ENCODE measurements around the gene ERBIN. TPM values are rescaled to one million over a fixed set of nuclear protein-coding genes. Genes with fewer than 3 reads are reported as not detected.
A peak's percentile ranks its signal among the peaks of the same experiment; 100 is the strongest.

ERBIN gene
- total RNA-seq, 1 donor from 2014 or later: 38.0 TPM

DNA sequence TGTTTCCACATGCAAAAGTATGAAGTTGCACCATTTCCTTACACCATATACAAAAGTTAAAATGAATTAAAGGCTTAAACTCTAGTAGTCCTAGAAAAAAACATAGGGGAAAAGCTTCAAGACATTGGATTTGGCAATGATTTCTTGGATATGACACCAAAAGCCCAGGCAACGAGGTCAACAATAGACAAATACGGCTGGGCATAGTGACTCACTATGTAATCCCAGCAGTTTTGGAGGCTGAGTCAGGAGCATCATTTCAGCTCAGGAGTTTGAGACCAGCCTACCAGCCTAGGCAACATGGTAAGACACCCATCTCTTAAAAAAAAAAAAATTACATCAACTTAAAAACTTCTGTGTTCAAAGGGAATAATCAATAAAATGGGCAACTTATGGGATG lies 186.8 kb downstream of the ERBIN start:
- peaks cover 44% of the 10 kb centered on the region for H3K9me3 ChIP-seq (replicated peaks)

DNA sequence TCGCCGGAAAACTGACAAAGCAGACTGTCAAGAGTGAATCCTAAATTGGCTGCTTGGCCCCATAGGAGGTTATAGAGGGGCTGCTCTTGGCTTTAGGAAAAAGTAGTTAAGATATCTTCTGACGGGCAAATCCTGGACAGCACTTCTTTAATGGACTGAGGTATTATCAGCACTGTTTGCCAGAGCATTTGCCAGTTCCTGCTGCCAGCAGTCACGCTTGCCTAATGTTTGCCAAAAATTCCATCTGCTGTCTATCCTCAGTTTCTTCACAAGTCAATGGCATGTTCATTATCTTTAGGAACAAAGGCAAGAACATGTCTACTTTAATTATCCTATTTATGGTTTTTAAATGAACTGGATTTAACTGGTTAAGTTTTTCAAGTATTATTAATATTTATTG lies 191.9 kb downstream of the ERBIN start:
- H3K9me3 ChIP-seq (replicated peaks): peaks cover 7% of the 10 kb centered on the region
- TF ChIP-seq, protein P1, sequence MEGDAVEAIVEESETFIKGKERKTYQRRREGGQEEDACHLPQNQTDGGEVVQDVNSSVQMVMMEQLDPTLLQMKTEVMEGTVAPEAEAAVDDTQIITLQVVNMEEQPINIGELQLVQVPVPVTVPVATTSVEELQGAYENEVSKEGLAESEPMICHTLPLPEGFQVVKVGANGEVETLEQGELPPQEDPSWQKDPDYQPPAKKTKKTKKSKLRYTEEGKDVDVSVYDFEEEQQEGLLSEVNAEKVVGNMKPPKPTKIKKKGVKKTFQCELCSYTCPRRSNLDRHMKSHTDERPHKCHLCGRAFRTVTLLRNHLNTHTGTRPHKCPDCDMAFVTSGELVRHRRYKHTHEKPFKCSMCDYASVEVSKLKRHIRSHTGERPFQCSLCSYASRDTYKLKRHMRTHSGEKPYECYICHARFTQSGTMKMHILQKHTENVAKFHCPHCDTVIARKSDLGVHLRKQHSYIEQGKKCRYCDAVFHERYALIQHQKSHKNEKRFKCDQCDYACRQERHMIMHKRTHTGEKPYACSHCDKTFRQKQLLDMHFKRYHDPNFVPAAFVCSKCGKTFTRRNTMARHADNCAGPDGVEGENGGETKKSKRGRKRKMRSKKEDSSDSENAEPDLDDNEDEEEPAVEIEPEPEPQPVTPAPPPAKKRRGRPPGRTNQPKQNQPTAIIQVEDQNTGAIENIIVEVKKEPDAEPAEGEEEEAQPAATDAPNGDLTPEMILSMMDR (IDR thresholded peaks at IDR 0.05; ENCODE audit: borderline replicate concordance): no peak
- peak; percentile 24 for DNase-seq
- no peak overlapping the region for H3K27ac ChIP-seq (replicated peaks)
- intact Hi-C loops (cut with micrococcal nuclease): no loop called here
- no peaks in the 10 kb centered on the region for H3K36me3 ChIP-seq
- no peaks in the 10 kb centered on the region for H3K27me3 ChIP-seq (ENCODE audit: low read depth)
- peaks cover 4% of the 10 kb centered on the region for H3K4me1 ChIP-seq
- no peak overlapping the region for H3K4me3 ChIP-seq

More for the DNA sequence above, 186.8 kb downstream of the ERBIN start:
- TF ChIP-seq, protein P1 (IDR thresholded peaks at IDR 0.05; ENCODE audit: borderline replicate concordance): no peak
- Histone ChIP-seq H3K4me3 (no peak overlapping the region), H3K27ac (replicated peaks) (no peak overlapping the region), H3K4me1 (no peaks in the 10 kb centered on the region), H3K36me3 (no peaks in the 10 kb centered on the region), H3K27me3 (ENCODE audit: low read depth) (no peaks in the 10 kb centered on the region)
- no peak for DNase-seq
- intact Hi-C loops (cut with micrococcal nuclease): no loop called here

DNA sequence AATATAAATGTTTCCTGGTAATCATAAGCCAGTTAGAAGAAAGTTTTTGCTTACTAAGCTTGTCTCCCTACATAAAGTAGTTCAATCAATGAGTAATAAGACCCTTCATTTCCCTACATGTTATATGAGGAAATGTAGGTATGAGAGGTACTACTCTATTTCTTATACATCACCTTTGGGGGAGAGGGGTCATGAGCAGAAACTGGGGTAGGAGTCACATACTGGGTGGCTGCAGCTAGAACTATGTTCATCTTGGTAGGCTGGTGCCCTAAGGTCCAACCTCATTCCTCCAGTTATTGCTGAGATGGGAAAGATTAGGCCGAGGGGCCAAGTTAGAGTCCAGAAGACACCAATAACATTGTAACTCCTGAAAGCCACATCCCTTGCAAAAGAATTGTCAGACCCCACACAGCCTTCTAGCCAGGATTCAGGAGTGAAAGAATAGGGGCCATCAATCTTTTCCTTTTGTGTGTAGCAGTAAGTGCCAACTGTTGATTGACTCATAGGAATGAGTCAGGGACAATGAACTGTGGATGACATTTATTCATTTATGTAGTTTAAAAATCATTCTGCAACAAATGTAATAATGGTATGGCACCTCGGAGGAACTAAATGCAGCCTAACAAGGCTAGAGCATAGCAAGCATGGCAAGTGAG lies 196.1 kb downstream of the ERBIN start:
- DNase-seq: no peak
- H3K4me3 ChIP-seq: no peak overlapping the region
- H3K27me3 ChIP-seq (ENCODE audit: low read depth): no peaks in the 10 kb centered on the region
- no peak overlapping the region for H3K27ac ChIP-seq (replicated peaks)
- H3K4me1 ChIP-seq: peaks cover 4% of the 10 kb centered on the region
- H3K9me3 ChIP-seq (replicated peaks): no peaks in the 10 kb centered on the region
- intact Hi-C loops (cut with micrococcal nuclease): no loop called here
- no peaks in the 10 kb centered on the region for H3K36me3 ChIP-seq
- TF ChIP-seq, protein P1 (IDR thresholded peaks at IDR 0.05; ENCODE audit: borderline replicate concordance): no peak

DNA sequence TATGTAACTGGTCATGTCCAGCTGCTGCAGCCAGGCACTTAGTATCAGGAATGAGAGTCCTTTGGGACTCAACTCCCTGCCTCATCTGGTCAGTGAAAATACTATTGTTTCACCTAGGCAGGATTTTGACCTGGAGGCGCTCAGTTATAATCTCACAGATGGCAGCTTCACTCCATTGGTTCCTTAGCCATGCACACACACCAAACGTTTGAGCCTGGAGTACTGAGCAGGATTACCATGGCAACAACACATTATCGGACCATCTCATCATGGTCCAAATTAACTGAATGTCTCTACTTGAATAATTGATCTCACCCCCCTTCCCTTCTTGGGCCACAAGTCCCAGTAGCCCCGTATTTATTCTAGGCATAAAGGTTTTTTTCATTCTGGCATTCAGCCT lies 202.8 kb downstream of the ERBIN start:
- TF ChIP-seq, protein P1 (IDR thresholded peaks at IDR 0.05; ENCODE audit: borderline replicate concordance): no peak
- H3K36me3 ChIP-seq: no peaks in the 10 kb centered on the region
- H3K4me1 ChIP-seq: peaks cover 2% of the 10 kb centered on the region
- no peak overlapping the region for H3K4me3 ChIP-seq
- H3K27ac ChIP-seq (replicated peaks): no peak overlapping the region
- peaks cover 14% of the 10 kb centered on the region for H3K9me3 ChIP-seq (replicated peaks)
- intact Hi-C loops (cut with micrococcal nuclease): no loop called here
- no peaks in the 10 kb centered on the region for H3K27me3 ChIP-seq (ENCODE audit: low read depth)
- DNase-seq: no peak

DNA sequence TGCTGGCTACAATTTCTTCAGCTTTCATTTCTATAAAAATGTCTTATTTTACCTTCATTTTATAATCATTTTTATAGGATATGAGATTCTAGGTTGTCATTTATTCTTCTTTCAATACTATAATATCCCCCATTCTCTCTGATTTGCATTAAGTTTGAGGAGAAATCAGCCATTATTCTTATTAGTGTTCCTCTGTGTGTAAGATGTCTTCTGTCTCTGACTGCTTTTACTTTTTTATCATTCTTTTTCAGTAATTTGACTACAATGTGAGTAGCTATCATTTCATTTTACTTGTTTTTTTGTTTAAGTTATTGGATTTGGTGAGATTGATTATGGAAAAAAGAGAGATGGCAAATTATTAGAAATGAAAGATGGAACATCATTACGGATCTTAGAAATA lies 204.1 kb downstream of the ERBIN start:
- H3K4me3 ChIP-seq: no peak overlapping the region
- peaks cover 14% of the 10 kb centered on the region for H3K9me3 ChIP-seq (replicated peaks)
- H3K27ac ChIP-seq (replicated peaks): no peak overlapping the region
- TF ChIP-seq, protein P1 (IDR thresholded peaks at IDR 0.05; ENCODE audit: borderline replicate concordance): no peak
- DNase-seq: no peak
- no peaks in the 10 kb centered on the region for H3K36me3 ChIP-seq
- peaks cover 12% of the 10 kb centered on the region for H3K4me1 ChIP-seq
- intact Hi-C loops (cut with micrococcal nuclease): no loop called here
- H3K27me3 ChIP-seq (ENCODE audit: low read depth): no peaks in the 10 kb centered on the region

Other genes with a start within 250 kb of the ERBIN start
- gene SGTB, start 204.5 kb upstream of the ERBIN start, total RNA-seq: 7.1 TPM
- gene NLN, start 204.4 kb upstream of the ERBIN start, total RNA-seq: 12.4 TPM
- 33.5 TPM for gene SREK1, start 217.7 kb downstream of the ERBIN start, total RNA-seq

Measured in left ventricle myocardium inferior (tissue), 1 donor.